Adrenal gland (tissue), 5 donors: ENCODE measurements around the gene NEO1.

Experiments used
- CTCF ChIP-seq, 6 experiments: fragments of 450-650 bp in 4 of 6; fragments of 200-600 bp in 2 of 6; sonication (generic) in 1 of 6; IDR thresholded peaks; 1 replicate in 5 of 6; 2 replicates in 1 of 6; pipeline versions ENCODE4 v1.5.1 to v1.8.0; 2016 to 2021; ENCODE audit warnings: antibody characterized with exemption in 6 of 6, mild to moderate bottlenecking in 2 of 6, moderate library complexity in 1 of 6
- POLR2A ChIP-seq, 2 donors: fragments of 450-650 bp; IDR thresholded peaks; one replicate each; pipeline ENCODE4 v1.6.1; 2017; ENCODE audit warnings: antibody characterized with exemption in 2 of 2, mild to moderate bottlenecking in 2 of 2, moderate library complexity in 1 of 2
- donor health status: DM: no; HTN: no; CAD: no.

DNA sequence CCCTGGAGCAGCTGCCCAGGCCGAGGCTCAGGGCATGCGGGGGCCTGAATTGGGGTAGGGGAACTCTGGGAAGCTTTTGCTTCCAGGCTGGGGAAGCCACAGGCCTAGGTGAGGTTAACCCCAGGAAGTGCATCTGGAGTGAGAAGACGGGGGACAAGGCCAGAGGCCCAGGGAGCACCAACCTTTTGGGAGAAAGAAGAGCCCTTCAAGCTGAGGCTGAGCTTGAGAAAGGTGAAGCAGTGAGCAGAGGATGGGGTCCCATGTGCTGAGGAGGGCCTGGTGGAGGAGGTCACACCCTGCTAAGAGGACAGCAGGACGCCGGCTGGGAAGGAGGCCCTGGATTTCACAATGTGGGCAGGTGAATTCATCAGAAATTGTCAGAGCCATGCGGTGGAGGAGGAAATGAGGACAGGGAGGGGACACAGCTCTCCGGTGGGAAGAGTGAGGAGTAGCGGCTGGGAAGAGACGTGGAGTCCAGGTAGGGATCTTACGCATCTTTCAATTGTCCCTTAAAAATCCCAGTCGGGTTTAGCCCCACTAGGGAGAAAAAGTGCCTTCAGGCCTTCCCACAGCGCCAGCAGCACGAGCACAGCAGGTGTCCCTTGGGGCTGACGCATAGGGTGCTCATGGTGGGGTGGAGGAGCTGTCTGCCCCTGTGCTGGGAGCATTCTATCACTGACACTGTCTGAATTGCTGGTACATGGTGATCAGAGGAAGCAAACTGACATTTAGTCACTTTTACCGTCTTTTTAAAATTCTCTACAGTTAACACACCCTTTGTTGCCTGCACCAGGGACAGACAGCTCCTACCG is 265.6 kb downstream of the NEO1 start:
- TF ChIP-seq CTCF (IDR thresholded peaks at IDR 0.05) (no peak), POLR2A (IDR thresholded peaks at IDR 0.05) (no peak)
